ENCODE data around the gene OSGIN1. TPM values are rescaled to one million over a fixed set of nuclear protein-coding genes. Genes with fewer than 3 reads are reported as not detected.

The OSGIN1 gene
- total RNA-seq, 1 experiment from 2014 or later = 3.7 TPM

DNA sequence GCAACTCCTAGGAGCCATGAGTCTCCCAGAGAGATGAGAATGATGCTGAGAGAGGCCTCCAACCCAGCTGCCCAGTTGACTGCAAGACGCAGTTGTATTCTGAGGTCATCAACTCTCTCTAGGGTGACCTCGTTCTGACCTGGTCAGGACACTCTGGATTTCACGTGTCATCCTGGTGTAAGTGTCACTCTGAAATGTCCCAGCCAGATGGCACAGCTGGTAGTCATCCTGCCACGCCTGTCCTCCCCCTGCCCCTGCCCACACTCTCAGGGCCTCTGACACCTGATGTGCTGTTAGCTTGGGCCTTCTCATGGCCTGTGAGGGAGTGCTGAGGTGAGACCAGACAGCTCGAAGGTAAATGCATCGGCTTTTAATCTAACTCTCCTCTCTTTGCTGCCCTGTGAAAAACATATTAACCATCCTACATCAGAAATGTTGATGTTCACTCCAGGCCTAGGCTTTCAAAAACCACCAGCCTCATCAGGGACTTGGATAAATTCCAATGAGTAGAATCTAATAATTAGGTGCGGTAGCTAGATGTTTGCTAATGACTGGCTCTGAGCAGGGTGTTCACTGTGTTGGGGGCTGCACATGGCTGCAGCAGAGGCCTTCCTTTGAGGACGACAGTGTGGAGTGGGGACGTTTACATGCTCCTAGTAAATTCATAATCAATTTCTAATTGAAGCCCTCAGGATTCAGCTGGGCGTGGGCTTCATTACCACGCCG, 40.4 kb upstream of the OSGIN1 start:
- BruUV-seq (replicated peaks) = no TSS peak
- Mint-ChIP-seq H3K4me1 (ENCODE audit: insufficient read depth, unreplicated experiment) (no peaks in the 10 kb centered on the region), H3K27me3 (ENCODE audit: insufficient read depth, unreplicated experiment) (no peaks in the 10 kb centered on the region), H3K4me3 (ENCODE audit: unreplicated experiment) (no peak overlapping the region), H3K36me3 (ENCODE audit: insufficient read depth, unreplicated experiment) (peaks cover 47% of the 10 kb centered on the region), H3K27ac (ENCODE audit: low read depth, unreplicated experiment) (no peak overlapping the region), H3K9me3 (ENCODE audit: unreplicated experiment) (no peaks in the 10 kb centered on the region)
- ChIA-PET POLR2A (interaction anchor here (1.2 to 1.3 kb wide), 2 partner anchors 12 to 15 kb away, joined by 3 to 4 read pairs; no protein-coding TSS in a partner anchor), CTCF (interaction anchor here (0.6 to 5.0 kb wide), 5 partner anchors 12 to 153 kb away, joined by 3 to 29 read pairs (median 4); no protein-coding TSS in a partner anchor)
- DNase-seq (ENCODE audit: unreplicated experiment) = no peak
- intact Hi-C loops (cut with micrococcal nuclease) = no loop called here
- TF ChIP-seq CTCF (IDR thresholded peaks at IDR 0.05; ENCODE audit: unreplicated experiment) = no peak

- Mint-ChIP-seq H3K36me3 (ENCODE audit: insufficient read depth, unreplicated experiment) (peaks cover 49% of the 10 kb centered on the region), H3K9me3 (ENCODE audit: unreplicated experiment) (no peaks in the 10 kb centered on the region), H3K27me3 (ENCODE audit: insufficient read depth, unreplicated experiment) (no peaks in the 10 kb centered on the region), H3K4me1 (ENCODE audit: insufficient read depth, unreplicated experiment) (no peaks in the 10 kb centered on the region), H3K27ac (ENCODE audit: low read depth, unreplicated experiment) (no peak overlapping the region), H3K4me3 (ENCODE audit: unreplicated experiment) (no peak overlapping the region)
- DNase-seq (ENCODE audit: unreplicated experiment) = no peak
- TF ChIP-seq CTCF (IDR thresholded peaks at IDR 0.05; ENCODE audit: unreplicated experiment) = no peak
- ChIA-PET CTCF (interaction anchor here (1.2 to 5.0 kb wide), 2 partner anchors 11 to 13 kb away, joined by 4 to 29 read pairs; no protein-coding TSS in a partner anchor), POLR2A (interaction anchor here (1.2 kb wide), 1 partner anchor 14 kb away, joined by 3 read pairs; no protein-coding TSS in a partner anchor)
- no TSS peak for BruUV-seq (replicated peaks)
- intact Hi-C loops (cut with micrococcal nuclease) = no loop called here
Observed at GRCh38 chr16:83913245-83913633, 39.8 kb upstream of the OSGIN1 start.

GRCh38 chr16:83914091-83914710, 38.8 kb upstream of the OSGIN1 start:
- no peak overlapping the region for H3K27ac Mint-ChIP-seq (ENCODE audit: low read depth, unreplicated experiment)
- BruUV-seq (replicated peaks) = no TSS peak
- no peak overlapping the region for H3K4me3 Mint-ChIP-seq (ENCODE audit: unreplicated experiment)
- no peaks in the 10 kb centered on the region for H3K27me3 Mint-ChIP-seq (ENCODE audit: insufficient read depth, unreplicated experiment)
- H3K36me3 Mint-ChIP-seq (ENCODE audit: insufficient read depth, unreplicated experiment) = peaks cover 42% of the 10 kb centered on the region
- no peak for DNase-seq (ENCODE audit: unreplicated experiment)
- H3K4me1 Mint-ChIP-seq (ENCODE audit: insufficient read depth, unreplicated experiment) = no peaks in the 10 kb centered on the region
- intact Hi-C loops (cut with micrococcal nuclease) = no loop called here
- POLR2A ChIA-PET = no interaction called here
- peaks cover 8% of the 10 kb centered on the region for H3K9me3 Mint-ChIP-seq (ENCODE audit: unreplicated experiment)
- no peak for TF ChIP-seq CTCF (IDR thresholded peaks at IDR 0.05; ENCODE audit: unreplicated experiment)
- CTCF ChIA-PET = interaction anchor here (0.6 to 5.0 kb wide), 2 partner anchors 12 to 1650 kb away, joined by 3 to 29 read pairs; no protein-coding TSS in a partner anchor

DNA sequence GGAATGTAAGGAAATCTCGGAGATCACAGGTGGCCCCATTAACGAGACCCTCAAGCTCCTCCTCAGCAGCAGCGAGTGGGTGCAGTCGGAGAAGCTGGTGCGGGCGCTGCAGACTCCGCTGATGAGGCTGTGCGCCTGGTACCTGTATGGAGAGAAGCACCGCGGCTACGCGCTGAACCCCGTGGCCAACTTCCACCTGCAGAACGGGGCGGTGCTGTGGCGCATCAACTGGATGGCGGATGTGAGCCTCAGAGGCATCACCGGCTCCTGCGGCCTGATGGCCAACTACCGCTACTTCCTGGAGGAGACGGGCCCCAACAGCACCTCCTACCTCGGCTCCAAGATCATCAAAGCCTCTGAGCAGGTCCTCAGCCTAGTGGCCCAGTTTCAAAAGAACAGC, 38.0 kb upstream of the OSGIN1 start:
- ChIA-PET CTCF (no interaction called here), POLR2A (no interaction called here)
- no peak for TF ChIP-seq CTCF (IDR thresholded peaks at IDR 0.05; ENCODE audit: unreplicated experiment)
- Mint-ChIP-seq H3K9me3 (ENCODE audit: unreplicated experiment) (peaks cover 9% of the 10 kb centered on the region), H3K27ac (ENCODE audit: low read depth, unreplicated experiment) (no peak overlapping the region), H3K36me3 (ENCODE audit: insufficient read depth, unreplicated experiment) (peaks cover 33% of the 10 kb centered on the region), H3K4me1 (ENCODE audit: insufficient read depth, unreplicated experiment) (no peaks in the 10 kb centered on the region), H3K4me3 (ENCODE audit: unreplicated experiment) (no peak overlapping the region), H3K27me3 (ENCODE audit: insufficient read depth, unreplicated experiment) (no peaks in the 10 kb centered on the region)
- intact Hi-C loops (cut with micrococcal nuclease) = no loop called here
- no TSS peak for BruUV-seq (replicated peaks)
- DNase-seq (ENCODE audit: unreplicated experiment) = no peak
